NCI-H2107 treated with DMSO at 0.1 percent for 48 hours (cell line): ENCODE measurements around the gene APOA1.

ENCODE experiments used
- DNase-seq: peaks from one replicate; lab custom pipeline; 2025; ENCODE audit not compliant: unreplicated experiment; lab: John Stamatoyannopoulos, UW

The APOA1 gene

DNA sequence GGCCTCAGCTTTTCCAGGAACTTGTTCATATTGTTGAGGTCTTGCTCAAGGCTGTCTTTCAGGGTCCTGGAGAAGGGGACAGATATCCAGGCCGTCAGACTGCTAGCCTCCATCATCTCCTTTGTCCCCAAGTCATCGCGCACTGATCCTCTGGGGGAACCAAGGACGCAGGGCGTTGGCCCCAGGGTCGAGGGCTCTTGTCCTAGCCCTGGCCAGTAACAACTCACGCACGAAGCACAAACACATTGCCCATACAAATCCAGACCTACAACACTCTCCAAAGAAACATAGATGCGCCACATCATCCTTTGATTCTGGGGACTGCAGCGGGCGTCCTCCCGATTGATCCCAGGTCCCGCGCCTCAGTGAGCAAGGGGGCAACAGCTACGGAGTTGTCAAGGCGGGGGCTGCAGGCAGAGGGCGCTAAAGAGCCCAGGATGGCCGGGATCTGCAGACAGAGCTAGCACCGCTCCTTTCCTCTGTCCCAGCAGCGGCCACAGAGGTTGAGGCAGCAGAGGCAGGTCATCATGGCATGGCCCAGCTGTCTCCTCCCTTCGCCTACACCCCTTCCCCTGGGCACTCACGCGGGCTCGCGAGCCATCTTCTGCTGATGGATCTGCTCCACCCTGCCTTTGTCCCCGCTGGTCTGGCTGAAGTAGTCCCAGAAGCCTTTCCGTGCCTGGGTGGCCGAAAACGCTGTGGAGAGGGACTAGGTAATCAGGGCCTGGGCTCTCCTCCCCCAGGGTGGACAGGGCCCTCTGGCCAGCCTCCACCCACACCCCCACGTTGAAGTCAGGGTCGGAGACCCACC is 46.2 kb downstream of the APOA1 start:
- peak; percentile 25 for DNase-seq

DNA sequence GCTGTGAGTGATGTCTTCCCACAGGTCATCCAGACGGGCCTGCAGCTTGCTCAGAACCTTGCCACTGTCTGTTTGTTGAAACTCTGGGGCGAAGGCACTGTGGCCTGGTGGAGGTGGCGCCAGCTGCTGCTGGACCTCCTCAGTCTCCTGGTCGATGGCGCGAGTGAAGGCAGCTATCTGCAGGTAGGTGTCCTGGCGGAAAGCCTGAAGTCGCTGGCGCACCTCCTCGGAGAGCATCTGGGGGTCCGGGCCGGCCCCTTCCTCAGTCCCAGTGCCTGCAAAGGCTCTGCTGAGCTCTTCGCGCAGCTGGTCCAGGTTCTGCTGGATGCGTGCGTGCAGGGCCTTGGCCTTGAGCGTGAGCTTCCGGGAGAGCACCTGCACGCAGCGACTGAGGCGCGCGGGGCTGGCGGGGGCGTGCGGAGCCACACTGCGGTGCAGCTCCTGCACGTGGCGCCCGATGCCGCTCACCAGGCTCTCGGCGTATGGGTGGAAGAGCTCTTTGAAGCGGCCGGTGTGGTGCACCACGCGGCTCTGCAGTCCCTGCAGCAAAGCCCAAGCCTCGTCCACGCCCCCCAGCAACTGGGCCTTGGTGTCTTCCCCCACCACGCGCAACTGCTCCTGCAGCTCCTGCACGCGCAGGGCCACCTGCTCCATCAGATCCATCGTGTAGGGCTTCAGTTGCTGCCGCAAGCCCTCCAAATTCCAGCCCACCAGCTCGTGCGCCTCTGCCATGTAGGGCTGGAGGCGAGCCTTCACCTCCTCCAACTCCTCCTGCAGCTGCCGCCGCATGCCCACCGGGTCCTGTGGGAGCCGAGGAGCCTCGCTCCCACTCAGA is 47.0 kb downstream of the APOA1 start:
- DNase-seq = no peak

DNA sequence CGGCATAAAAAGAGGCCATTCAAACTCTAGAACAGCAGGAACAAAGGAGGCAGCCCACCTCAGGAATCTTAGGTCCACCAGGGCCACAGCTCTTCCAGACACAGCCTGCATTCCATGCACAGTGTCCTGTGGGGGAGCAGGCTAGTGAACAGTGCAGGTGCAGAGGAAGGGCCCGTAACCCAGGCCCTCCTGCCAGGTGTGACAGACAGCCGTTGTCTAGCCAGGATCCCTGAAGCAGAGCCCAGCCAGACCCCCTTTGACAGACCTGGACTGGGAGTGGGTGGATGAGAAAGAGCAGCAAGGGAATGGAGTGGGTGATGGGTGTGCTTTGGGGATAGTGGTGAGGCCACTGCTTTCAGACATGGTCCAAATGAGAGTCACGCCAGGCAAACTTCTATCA is 48.4 kb downstream of the APOA1 start:
- DNase-seq = no peak

DNA sequence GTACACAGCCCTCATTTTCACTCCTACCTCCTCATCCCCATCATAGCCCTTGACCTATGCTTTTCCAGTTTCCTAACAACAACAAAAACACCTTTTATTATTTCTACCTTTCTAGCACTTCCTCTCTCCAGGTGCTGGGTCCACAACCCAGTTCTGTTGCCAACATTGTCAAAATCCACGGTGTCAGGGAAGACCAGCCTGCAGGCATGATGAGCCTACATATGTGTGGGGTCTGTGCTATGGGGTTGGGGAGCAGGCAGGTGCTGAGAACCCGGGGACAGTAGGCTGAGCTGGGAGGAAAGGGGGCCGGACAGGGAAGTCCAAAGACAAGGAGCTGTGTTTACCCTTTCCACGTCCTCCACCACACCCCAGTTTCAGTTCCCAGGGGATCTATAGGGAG is 48.9 kb downstream of the APOA1 start:
- DNase-seq = no peak

DNA sequence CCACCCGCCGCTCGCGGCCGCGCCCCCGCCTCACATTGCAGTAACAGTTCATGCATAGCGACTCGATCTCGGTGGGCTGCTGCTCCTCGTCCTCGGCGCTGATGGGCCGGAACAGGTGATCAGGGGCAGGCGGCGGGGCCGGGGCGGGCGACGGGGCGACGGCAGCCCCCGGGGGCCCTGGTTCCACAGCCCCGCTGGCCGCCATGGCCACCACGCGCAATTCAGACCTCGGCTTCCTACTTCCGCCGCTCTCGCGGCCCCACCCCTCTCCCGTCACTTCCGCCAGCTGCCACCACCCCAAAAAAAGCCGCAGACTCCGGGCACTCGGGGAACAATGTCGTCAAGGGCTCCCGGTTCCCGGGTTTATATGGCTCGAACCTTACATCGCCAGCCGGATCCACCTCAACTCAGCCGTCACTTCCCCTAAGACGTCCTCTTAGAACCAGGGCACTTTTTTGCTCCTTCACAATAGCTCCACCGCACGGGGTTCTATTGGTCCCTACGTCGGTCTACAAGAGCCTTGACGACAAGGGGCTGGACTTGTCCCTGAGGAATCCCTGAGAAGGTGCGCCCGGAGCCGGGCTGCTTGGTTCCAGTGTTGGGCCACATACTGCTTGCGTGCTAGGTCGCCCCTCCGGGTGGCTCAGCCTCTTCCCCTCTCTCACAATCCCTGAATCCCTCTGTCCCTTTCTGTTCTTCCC is 49.5 kb downstream of the APOA1 start, which contains the start of gene ZPR1:
Gene ZPR1 (minus strand): TSS at position 238 of the 701 bp plus-strand sequence. CDS start 33 bp downstream, at position 205.
- peak; percentile 77 for DNase-seq

DNA sequence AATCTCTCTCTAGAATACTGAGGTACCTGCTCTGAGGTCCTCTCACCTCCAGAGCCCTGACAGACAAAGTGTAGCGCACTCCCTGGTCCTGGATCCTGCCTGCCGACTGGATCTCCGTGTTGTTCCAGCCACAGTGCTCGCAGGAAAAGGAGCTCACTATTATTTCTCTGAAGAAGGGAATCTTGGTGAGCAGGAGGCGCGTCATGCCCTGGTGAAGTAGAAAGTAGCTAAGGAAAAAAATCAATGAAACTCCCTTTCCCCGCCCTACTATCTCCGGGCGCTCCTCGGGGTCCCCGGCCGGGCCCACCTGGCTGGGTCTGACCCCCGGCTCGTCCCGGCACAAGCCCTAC is 50.0 kb downstream of the APOA1 start:
- DNase-seq = no peak

DNA sequence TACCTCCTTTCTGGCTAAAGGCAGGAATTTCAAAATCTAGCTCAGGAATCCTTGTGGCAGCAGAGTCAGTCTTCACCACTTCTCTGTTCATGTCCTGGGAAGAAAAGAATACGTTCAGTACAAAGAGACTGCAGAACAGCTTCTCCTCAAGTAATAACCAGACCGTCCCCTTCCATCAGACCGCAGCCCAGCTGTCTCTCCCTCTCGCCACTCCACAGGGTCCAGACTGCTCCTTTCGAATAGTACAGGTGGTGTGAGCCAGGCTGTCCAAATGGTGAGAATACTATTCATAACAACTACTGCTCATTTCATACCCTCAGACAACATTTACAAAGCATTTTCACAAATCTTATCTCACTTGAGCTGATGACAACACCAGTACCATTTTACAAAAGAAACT is 50.5 kb downstream of the APOA1 start:
- DNase-seq = no peak

DNA sequence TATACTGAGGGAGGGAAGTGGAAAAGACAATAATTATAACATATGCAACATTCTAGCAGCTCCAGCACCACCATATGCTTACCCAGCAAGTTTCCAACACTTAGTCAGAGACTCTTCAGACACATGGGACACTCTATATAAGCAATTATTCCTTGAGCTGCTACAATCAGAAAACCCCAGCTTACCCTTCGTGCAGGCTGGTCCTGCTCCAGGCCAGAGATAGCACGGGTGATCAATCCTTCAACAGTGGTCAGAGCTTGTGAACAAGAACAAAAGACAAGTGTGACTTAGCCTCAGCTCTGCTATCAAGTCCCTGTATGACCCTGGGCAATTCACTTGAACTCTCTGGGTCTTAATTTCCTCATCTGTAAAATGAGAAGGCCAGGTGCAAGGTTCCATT is 51.1 kb downstream of the APOA1 start:
- DNase-seq = no peak
